ENCODE data around the gene TTC38. TPM values are rescaled to one million over a fixed set of nuclear protein-coding genes. Genes with fewer than 3 reads are reported as not detected.

The TTC38 gene
- polyA plus RNA-seq, 2 of the 4 experiments (the other 2 are of a cell fraction): 12.4 to 22.1 TPM

DNA sequence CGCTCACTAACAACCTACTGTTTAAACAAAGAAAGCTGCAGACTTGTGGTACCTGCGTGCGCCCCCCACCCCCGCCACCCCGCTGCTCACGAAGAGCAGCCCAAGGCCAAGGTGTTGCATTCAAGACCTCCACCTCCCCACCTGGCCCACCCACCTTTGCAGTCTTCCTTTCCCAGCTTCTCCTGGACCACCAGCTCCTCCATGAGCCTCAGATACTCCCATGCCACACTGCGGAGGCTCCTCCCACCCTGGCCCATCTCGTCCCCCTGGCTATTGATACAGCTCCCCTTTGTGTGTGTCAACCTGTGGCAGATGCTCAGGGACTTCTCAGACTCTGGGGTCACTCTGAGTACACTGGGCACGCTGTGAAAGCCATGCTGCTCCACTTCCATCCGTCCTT, 21.6 kb upstream of the TTC38 start:
- WGBS (ENCODE audit: missing lambda C conversion rate): 94% methylated on average over 5 of the region's 10 CpGs
- H3K9me3 ChIP-seq: no peaks in the 10 kb centered on the region
- no peak overlapping the region for H3K4me2 ChIP-seq
- H3K4me1 ChIP-seq: peaks cover 4% of the 10 kb centered on the region; the same call in 1 of the 3 replicates
- ChIA-PET POLR2A (no interaction called here), CTCF (no interaction called here)
- no peak for DNase-seq (ENCODE audit: low read depth in 1 of 2, low spot score in 1 of 2)
- no peak overlapping the region for H3K4me3 ChIP-seq
- no peak overlapping the region for H3K27ac ChIP-seq
- TF ChIP-seq, protein P1, sequence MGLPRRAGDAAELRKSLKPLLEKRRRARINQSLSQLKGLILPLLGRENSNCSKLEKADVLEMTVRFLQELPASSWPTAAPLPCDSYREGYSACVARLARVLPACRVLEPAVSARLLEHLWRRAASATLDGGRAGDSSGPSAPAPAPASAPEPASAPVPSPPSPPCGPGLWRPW (IDR thresholded peaks at IDR 0.05): no peak
- TF ChIP-seq GATA3 (IDR thresholded peaks at IDR 0.05; ENCODE audit: borderline replicate concordance) (no peak), NPAS2 (CRISPR knock-in tag; IDR thresholded peaks at IDR 0.05; ENCODE audit: borderline replicate concordance) (no peak), CEBPB (IDR thresholded peaks at IDR 0.05) (no peak), MYC (IDR thresholded peaks at IDR 0.05; ENCODE audit: borderline replicate concordance, low read length) (no peak), RNF2 (IDR thresholded peaks at IDR 0.05; ENCODE audit: borderline replicate concordance, low read depth) (no peak), SMC3 (IDR thresholded peaks at IDR 0.05) (no peak), ZC3H11A (IDR thresholded peaks at IDR 0.05) (no peak), CHD2 (IDR thresholded peaks at IDR 0.05; ENCODE audit: low read length, partially characterized antibody) (no peak), HOXB13 (CRISPR knock-in tag; IDR thresholded peaks at IDR 0.05; ENCODE audit: low read depth) (no peak), EP300 (IDR thresholded peaks at IDR 0.05) (no peak), RAD21 (conservative IDR thresholded peaks at IDR 0.05 in 1 of 2, IDR thresholded peaks at IDR 0.05 in 1 of 2) (no peak), EHMT2 (IDR thresholded peaks at IDR 0.05; ENCODE audit: low read depth) (no peak), HEYL (CRISPR knock-in tag; IDR thresholded peaks at IDR 0.05) (no peak)
- TF ChIP-seq, protein P2, sequence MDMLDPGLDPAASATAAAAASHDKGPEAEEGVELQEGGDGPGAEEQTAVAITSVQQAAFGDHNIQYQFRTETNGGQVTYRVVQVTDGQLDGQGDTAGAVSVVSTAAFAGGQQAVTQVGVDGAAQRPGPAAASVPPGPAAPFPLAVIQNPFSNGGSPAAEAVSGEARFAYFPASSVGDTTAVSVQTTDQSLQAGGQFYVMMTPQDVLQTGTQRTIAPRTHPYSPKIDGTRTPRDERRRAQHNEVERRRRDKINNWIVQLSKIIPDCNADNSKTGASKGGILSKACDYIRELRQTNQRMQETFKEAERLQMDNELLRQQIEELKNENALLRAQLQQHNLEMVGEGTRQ (IDR thresholded peaks at IDR 0.05): no peak
- TF ChIP-seq, protein P3, sequence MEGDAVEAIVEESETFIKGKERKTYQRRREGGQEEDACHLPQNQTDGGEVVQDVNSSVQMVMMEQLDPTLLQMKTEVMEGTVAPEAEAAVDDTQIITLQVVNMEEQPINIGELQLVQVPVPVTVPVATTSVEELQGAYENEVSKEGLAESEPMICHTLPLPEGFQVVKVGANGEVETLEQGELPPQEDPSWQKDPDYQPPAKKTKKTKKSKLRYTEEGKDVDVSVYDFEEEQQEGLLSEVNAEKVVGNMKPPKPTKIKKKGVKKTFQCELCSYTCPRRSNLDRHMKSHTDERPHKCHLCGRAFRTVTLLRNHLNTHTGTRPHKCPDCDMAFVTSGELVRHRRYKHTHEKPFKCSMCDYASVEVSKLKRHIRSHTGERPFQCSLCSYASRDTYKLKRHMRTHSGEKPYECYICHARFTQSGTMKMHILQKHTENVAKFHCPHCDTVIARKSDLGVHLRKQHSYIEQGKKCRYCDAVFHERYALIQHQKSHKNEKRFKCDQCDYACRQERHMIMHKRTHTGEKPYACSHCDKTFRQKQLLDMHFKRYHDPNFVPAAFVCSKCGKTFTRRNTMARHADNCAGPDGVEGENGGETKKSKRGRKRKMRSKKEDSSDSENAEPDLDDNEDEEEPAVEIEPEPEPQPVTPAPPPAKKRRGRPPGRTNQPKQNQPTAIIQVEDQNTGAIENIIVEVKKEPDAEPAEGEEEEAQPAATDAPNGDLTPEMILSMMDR (IDR thresholded peaks at IDR 0.05): no peak
- TF ChIP-seq, protein P4, sequence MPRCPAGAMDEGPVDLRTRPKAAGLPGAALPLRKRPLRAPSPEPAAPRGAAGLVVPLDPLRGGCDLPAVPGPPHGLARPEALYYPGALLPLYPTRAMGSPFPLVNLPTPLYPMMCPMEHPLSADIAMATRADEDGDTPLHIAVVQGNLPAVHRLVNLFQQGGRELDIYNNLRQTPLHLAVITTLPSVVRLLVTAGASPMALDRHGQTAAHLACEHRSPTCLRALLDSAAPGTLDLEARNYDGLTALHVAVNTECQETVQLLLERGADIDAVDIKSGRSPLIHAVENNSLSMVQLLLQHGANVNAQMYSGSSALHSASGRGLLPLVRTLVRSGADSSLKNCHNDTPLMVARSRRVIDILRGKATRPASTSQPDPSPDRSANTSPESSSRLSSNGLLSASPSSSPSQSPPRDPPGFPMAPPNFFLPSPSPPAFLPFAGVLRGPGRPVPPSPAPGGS (IDR thresholded peaks at IDR 0.05): no peak
- no peak for FAIRE-seq
- ATAC-seq: no peak

DNA sequence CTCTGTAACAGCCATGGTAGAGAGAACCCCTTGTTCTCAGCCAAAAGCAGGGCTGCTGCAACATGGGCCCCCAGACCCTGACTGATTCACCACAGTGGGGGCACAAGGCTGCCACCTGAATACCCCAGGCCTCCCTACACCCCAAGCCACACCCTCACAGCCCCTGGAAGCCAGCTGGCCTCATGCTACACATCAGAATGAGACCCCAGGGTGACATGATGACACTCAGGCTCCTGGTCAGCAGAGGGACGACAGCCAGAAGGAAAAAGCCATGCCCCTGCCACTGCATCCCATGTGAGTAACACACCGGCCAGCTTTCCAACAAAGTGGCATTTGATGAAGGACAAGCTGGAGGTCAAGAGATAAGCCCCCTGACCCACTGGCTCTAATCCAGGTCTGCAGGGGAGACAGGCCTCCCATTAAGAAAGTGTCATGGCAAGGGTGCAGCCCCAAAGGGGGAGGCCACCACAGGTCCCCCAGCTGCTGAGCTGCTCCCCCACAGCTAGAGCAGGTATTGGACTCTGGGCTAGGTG, 20.3 kb upstream of the TTC38 start:
- H3K27ac ChIP-seq: no peak overlapping the region
- POLR2A ChIA-PET: no interaction called here
- no peak overlapping the region for H3K4me2 ChIP-seq
- CTCF ChIA-PET: interaction anchor here (0.7 kb wide), 1 partner anchor 67 kb away, joined by 3 read pairs; no protein-coding TSS in a partner anchor
- DNase-seq (ENCODE audit: low read depth in 1 of 2, low spot score in 1 of 2) (no peak), FAIRE-seq (no peak), ATAC-seq (no peak)
- TF ChIP-seq CBX8 (IDR thresholded peaks at IDR 0.05): no peak
- no peaks in the 10 kb centered on the region for H3K9me3 ChIP-seq
- WGBS (ENCODE audit: missing lambda C conversion rate): 92% methylated on average over 2 of the region's 2 CpGs
- H3K4me3 ChIP-seq: no peak overlapping the region
- H3K4me1 ChIP-seq: peaks cover 5% of the 10 kb centered on the region; the same call in 1 of the 3 replicates
